Body of pancreas (tissue), 4 donors: Measurements from ENCODE around the gene ATP10D.

Experiments used
- CTCF ChIP-seq, 7 experiments: fragments of 450-650 bp in 4 of 7; fragments of 200-600 bp in 3 of 7; sonication (generic) in 3 of 7; IDR thresholded peaks; one replicate each; pipeline ENCODE4 v1.5.1; 2016 to 2019; ENCODE audit warnings: antibody characterized with exemption in 7 of 7
- POLR2A ChIP-seq, 3 donors: fragments of 450-650 bp; IDR thresholded peaks; one replicate each; pipeline ENCODE4 v1.6.1; 2016; ENCODE audit warnings: antibody characterized with exemption in 3 of 3, mild to moderate bottlenecking in 2 of 3

GRCh38 chr4:47499700-47500099 lies 14.6 kb downstream of the ATP10D start:
- no peak for TF ChIP-seq CTCF (IDR thresholded peaks at IDR 0.05)
- no peak for TF ChIP-seq POLR2A (IDR thresholded peaks at IDR 0.05)
